ENCODE data around the gene CUTA. TPM values are rescaled to one million over a fixed set of nuclear protein-coding genes. Genes with fewer than 3 reads are reported as not detected.
"Not testable (repeated sequence)": the region's sequence is repeated elsewhere in the genome, so short reads cannot be mapped to it uniquely, and the experiment has no call there.

Gene CUTA
- total RNA-seq, 1 experiment from 2014 or later: 132 TPM

- no peak for DNase-seq (ENCODE audit: extremely low read depth, low read depth)
These were observed 43.7 kb downstream of the CUTA start for GRCh38 chr6:33373960-33374910.

- no peak for DNase-seq (ENCODE audit: extremely low read depth, low read depth)
These were observed 45.3 kb downstream of the CUTA start for GRCh38 chr6:33372526-33373123.

- not testable (repeated sequence) for DNase-seq (ENCODE audit: extremely low read depth, low read depth)
These were observed 46.0 kb downstream of the CUTA start for GRCh38 chr6:33371901-33372300.

- DNase-seq (ENCODE audit: extremely low read depth, low read depth): not testable (repeated sequence)
These were observed 50.2 kb downstream of the CUTA start for GRCh38 chr6:33367715-33368025.

- no peak for DNase-seq (ENCODE audit: extremely low read depth, low read depth)
These were observed 50.7 kb downstream of the CUTA start for GRCh38 chr6:33367009-33367714.

Small RNA genes lying within 50 kb of the gene (small RNA-seq; reads per million reads assigned to genes)
- gene RPL35AP4 (0 reads per million in 2 experiments), gene ZBTB9 (0 reads per million in 2 experiments)

Other genes with a start within 250 kb of the CUTA start
- gene COL11A2, start 225.6 kb downstream of the CUTA start, total RNA-seq (2014; rRNA removed; shearing (Covaris generic)): 0.05 TPM in 1 of 2 replicates, not detected in the other
- 13.7 and 14.0 TPM in 2 replicates for gene RXRB, start 217.4 kb downstream of the CUTA start, total RNA-seq (2014; rRNA removed; shearing (Covaris generic))
- gene SLC39A7, start 217.2 kb downstream of the CUTA start, total RNA-seq (2014; rRNA removed; shearing (Covaris generic)): 37.8 and 44.8 TPM in 2 replicates
- gene HSD17B8, start 213.5 kb downstream of the CUTA start, total RNA-seq (2014; rRNA removed; shearing (Covaris generic)): 10.3 and 12.5 TPM in 2 replicates
- 8.7 and 10.8 TPM in 2 replicates for gene RING1, start 209.6 kb downstream of the CUTA start, total RNA-seq (2014; rRNA removed; shearing (Covaris generic))
- gene VPS52, start 146.2 kb downstream of the CUTA start, total RNA-seq (2014; rRNA removed; shearing (Covaris generic)): 36.0 and 39.7 TPM in 2 replicates
- 4,945 and 5,414 TPM in 2 replicates for gene RPS18, start 146.0 kb downstream of the CUTA start, total RNA-seq (2014; rRNA removed; shearing (Covaris generic))
- 0.69 and 1.8 TPM in 2 replicates for gene B3GALT4, start 141.0 kb downstream of the CUTA start, total RNA-seq (2014; rRNA removed; shearing (Covaris generic))
- gene WDR46, start 128.9 kb downstream of the CUTA start, total RNA-seq (2014; rRNA removed; shearing (Covaris generic)): 28.8 and 29.4 TPM in 2 replicates
- 61.7 and 69.2 TPM in 2 replicates for gene PFDN6, start 128.5 kb downstream of the CUTA start, total RNA-seq (2014; rRNA removed; shearing (Covaris generic))
- gene RGL2, start 119.2 kb downstream of the CUTA start, total RNA-seq (2014; rRNA removed; shearing (Covaris generic)): 16.0 and 16.9 TPM in 2 replicates
- gene TAPBP, start 104.0 kb downstream of the CUTA start, total RNA-seq (2014; rRNA removed; shearing (Covaris generic)): 45.3 and 58.5 TPM in 2 replicates
- gene ZBTB22, start 100.4 kb downstream of the CUTA start, total RNA-seq (2014; rRNA removed; shearing (Covaris generic)): 8.6 and 8.7 TPM in 2 replicates
- 22.3 and 23.9 TPM in 2 replicates for gene DAXX, start 95.1 kb downstream of the CUTA start, total RNA-seq (2014; rRNA removed; shearing (Covaris generic))
- gene KIFC1, start 26.3 kb downstream of the CUTA start, total RNA-seq (2014; rRNA removed; shearing (Covaris generic)): 14.7 and 16.9 TPM in 2 replicates
- gene PHF1, start 7.1 kb downstream of the CUTA start, total RNA-seq (2014; rRNA removed; shearing (Covaris generic)): 15.9 and 18.8 TPM in 2 replicates
- 1.2 TPM in 2 replicates for gene SYNGAP1, start 2.0 kb upstream of the CUTA start, total RNA-seq (2014; rRNA removed; shearing (Covaris generic))
- gene ZBTB9, start 36.5 kb upstream of the CUTA start, total RNA-seq (2014; rRNA removed; shearing (Covaris generic)): 5.2 and 6.4 TPM in 2 replicates
- gene BAK1, start 162.2 kb upstream of the CUTA start, total RNA-seq (2014; rRNA removed; shearing (Covaris generic)): 13.2 and 14.6 TPM in 2 replicates
- 31.9 and 38.9 TPM in 2 replicates for gene ITPR3, start 203.2 kb upstream of the CUTA start, total RNA-seq (2014; rRNA removed; shearing (Covaris generic))